Measurements from ENCODE around the gene GULP1. TPM values are rescaled to one million over a fixed set of nuclear protein-coding genes. Genes with fewer than 3 reads are reported as not detected.

The GULP1 gene
- total and polyA plus RNA-seq, 2 of the 13 experiments (the other 11 are each of a cell fraction or from before 2014, with no cell fraction given) = 0.15 TPM; not detected in 1

- Histone ChIP-seq H3K4me3 (replicated peaks in 1 of 3; ENCODE audit: insufficient read depth in 1 of 3, low read depth in 2 of 3, low read length in 3 of 3) (no peak overlapping the region), H3K27me3 (ENCODE audit: control insufficient read depth in 1 of 2, insufficient read depth in 2 of 2, low read length in 2 of 2) (no peaks in the 10 kb centered on the region), H3K79me2 (ENCODE audit: insufficient read depth, low read length) (no peaks in the 10 kb centered on the region), H3K9ac (ENCODE audit: insufficient read depth, low read depth, low read length) (no peak overlapping the region), H3K9me3 (ENCODE audit: low read length) (no peaks in the 10 kb centered on the region), H4K20me1 (ENCODE audit: insufficient read depth, low read length) (no peaks in the 10 kb centered on the region), H3K4me1 (ENCODE audit: insufficient read depth, low read length) (no peaks in the 10 kb centered on the region), H3K36me3 (replicated peaks in 1 of 2; ENCODE audit: control insufficient read depth in 1 of 2, insufficient read depth in 2 of 2, low read length in 2 of 2) (no peaks in the 10 kb centered on the region), H3K4me2 (ENCODE audit: low read depth, low read length) (no peak overlapping the region), H2AFZ (ENCODE audit: low read length) (no peak overlapping the region), H3K27ac (ENCODE audit: extremely low read length, insufficient read depth, low read length) (no peak overlapping the region)
- ATAC-seq (no peak), FAIRE-seq (no peak), DNase-seq (ENCODE audit: low spot score) (no peak)
- CTCF ChIA-PET (ENCODE audit: low intra/inter-chr PET ratio, low total read pairs) = no interaction called here
- POLR2A ChIA-PET = no interaction called here
- intact Hi-C loops (cut with micrococcal nuclease; ENCODE audit: unreplicated experiment) = no loop called here
- no peak for TF ChIP-seq FOXA1 (IDR thresholded peaks at IDR 0.05)
- no peak for TF ChIP-seq FOXA1 (CRISPR knock-in tag; IDR thresholded peaks at IDR 0.05)
- no peak for TF ChIP-seq ASH2L (IDR thresholded peaks at IDR 0.05; ENCODE audit: insufficient read length, low read depth, low read length)
- TF ChIP-seq FOXA3 (CRISPR knock-in tag; IDR thresholded peaks at IDR 0.05) = no peak
- TF ChIP-seq ZNF234 (CRISPR knock-in tag; conservative IDR thresholded peaks at IDR 0.05) = no peak
- TF ChIP-seq, protein P1, sequence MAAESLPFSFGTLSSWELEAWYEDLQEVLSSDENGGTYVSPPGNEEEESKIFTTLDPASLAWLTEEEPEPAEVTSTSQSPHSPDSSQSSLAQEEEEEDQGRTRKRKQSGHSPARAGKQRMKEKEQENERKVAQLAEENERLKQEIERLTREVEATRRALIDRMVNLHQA (CRISPR knock-in tag; IDR thresholded peaks at IDR 0.05) = no peak
- TF ChIP-seq, protein P2, sequence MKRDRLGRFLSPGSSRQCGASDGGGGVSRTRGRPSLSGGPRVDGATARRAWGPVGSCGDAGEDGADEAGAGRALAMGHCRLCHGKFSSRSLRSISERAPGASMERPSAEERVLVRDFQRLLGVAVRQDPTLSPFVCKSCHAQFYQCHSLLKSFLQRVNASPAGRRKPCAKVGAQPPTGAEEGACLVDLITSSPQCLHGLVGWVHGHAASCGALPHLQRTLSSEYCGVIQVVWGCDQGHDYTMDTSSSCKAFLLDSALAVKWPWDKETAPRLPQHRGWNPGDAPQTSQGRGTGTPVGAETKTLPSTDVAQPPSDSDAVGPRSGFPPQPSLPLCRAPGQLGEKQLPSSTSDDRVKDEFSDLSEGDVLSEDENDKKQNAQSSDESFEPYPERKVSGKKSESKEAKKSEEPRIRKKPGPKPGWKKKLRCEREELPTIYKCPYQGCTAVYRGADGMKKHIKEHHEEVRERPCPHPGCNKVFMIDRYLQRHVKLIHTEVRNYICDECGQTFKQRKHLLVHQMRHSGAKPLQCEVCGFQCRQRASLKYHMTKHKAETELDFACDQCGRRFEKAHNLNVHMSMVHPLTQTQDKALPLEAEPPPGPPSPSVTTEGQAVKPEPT (CRISPR knock-in tag; IDR thresholded peaks at IDR 0.05; ENCODE audit: low read depth) = no peak
- TF ChIP-seq KLF16 (CRISPR knock-in tag; IDR thresholded peaks at IDR 0.05) = no peak
- TF ChIP-seq ZNF749 (CRISPR knock-in tag; IDR thresholded peaks at IDR 0.05; ENCODE audit: borderline replicate concordance) = no peak
- TF ChIP-seq ZNF552 (CRISPR knock-in tag; IDR thresholded peaks at IDR 0.05; ENCODE audit: borderline replicate concordance) = no peak
- no peak for TF ChIP-seq KLF11 (CRISPR knock-in tag; IDR thresholded peaks at IDR 0.05)
- TF ChIP-seq KLF9 (CRISPR knock-in tag; IDR thresholded peaks at IDR 0.05; ENCODE audit: low read depth) = no peak
- TF ChIP-seq CTCF (CRISPR knock-in tag; IDR thresholded peaks at IDR 0.05) = no peak
- no peak for TF ChIP-seq ZNF776 (CRISPR knock-in tag; IDR thresholded peaks at IDR 0.05)
- TF ChIP-seq, protein P3, sequence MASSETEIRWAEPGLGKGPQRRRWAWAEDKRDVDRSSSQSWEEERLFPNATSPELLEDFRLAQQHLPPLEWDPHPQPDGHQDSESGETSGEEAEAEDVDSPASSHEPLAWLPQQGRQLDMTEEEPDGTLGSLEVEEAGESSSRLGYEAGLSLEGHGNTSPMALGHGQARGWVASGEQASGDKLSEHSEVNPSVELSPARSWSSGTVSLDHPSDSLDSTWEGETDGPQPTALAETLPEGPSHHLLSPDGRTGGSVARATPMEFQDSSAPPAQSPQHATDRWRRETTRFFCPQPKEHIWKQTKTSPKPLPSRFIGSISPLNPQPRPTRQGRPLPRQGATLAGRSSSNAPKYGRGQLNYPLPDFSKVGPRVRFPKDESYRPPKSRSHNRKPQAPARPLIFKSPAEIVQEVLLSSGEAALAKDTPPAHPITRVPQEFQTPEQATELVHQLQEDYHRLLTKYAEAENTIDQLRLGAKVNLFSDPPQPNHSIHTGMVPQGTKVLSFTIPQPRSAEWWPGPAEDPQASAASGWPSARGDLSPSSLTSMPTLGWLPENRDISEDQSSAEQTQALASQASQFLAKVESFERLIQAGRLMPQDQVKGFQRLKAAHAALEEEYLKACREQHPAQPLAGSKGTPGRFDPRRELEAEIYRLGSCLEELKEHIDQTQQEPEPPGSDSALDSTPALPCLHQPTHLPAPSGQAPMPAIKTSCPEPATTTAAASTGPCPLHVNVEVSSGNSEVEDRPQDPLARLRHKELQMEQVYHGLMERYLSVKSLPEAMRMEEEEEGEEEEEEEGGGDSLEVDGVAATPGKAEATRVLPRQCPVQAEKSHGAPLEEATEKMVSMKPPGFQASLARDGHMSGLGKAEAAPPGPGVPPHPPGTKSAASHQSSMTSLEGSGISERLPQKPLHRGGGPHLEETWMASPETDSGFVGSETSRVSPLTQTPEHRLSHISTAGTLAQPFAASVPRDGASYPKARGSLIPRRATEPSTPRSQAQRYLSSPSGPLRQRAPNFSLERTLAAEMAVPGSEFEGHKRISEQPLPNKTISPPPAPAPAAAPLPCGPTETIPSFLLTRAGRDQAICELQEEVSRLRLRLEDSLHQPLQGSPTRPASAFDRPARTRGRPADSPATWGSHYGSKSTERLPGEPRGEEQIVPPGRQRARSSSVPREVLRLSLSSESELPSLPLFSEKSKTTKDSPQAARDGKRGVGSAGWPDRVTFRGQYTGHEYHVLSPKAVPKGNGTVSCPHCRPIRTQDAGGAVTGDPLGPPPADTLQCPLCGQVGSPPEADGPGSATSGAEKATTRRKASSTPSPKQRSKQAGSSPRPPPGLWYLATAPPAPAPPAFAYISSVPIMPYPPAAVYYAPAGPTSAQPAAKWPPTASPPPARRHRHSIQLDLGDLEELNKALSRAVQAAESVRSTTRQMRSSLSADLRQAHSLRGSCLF (CRISPR knock-in tag; IDR thresholded peaks at IDR 0.05; ENCODE audit: borderline replicate concordance) = no peak
- 3% methylated on average over 4 of the region's 4 CpGs for WGBS (ENCODE audit: low lambda C conversion rate)
- BruUV-seq (replicated peaks) = no TSS peak
- in situ Hi-C loops (cut with HindIII; ENCODE audit: extremely low pct_ligation_motif_present, low pct_unique_long_range_greater_than_20kb) = no loop called here
These were observed 24.1 kb downstream of the GULP1 start for GRCh38 chr2:188315750-188316149.

All from HepG2 (cell line).